HL-60 (cell line): Measurements from ENCODE around the gene SUMF2.
"Not testable (repeated sequence)": the region's sequence is repeated elsewhere in the genome, so short reads cannot be mapped to it uniquely, and the experiment has no call there.

Experiments used
- DNase-seq, 2 experiments: peaks; one replicate each; pipeline ENCODE4 v3.0.0-alpha.2; 2010 to 2020; ENCODE audit warnings: low read depth in 1 of 2, low spot score in 1 of 2
- H3K27ac ChIP-seq: fragments of 250-450 bp; sonication (Bioruptor Pico); replicated peaks from 2 replicates; pipeline ENCODE4 v1.5.1; 2020; ENCODE audit warnings: mild to moderate bottlenecking, moderate library complexity
- H3K27me3 ChIP-seq: fragments of 250-450 bp; sonication (Bioruptor Pico); 2 replicates; pipeline ENCODE4 v1.5.1; 2021; ENCODE audit warnings: mild to moderate bottlenecking, moderate library complexity; ENCODE audit not compliant: insufficient read depth, poor library complexity, severe bottlenecking
- H3K4me3 ChIP-seq: replicated peaks from 2 replicates; pipeline ENCODE4 v1.5.1; 2011; ENCODE audit warnings: mild to moderate bottlenecking, control low read depth, low read length; ENCODE audit not compliant: insufficient read depth
- CTCF ChIP-seq: IDR thresholded peaks from one replicate; pipeline ENCODE4 v1.5.1; 2011; ENCODE audit warnings: low read length, control low read depth, inconsistent platforms; ENCODE audit not compliant: insufficient read depth
- GABPA ChIP-seq: IDR thresholded peaks from 2 replicates; pipeline ENCODE4 v1.6.1; 2012; ENCODE audit warnings: low read depth
- POLR2AphosphoS5 ChIP-seq: IDR thresholded peaks from 2 replicates; pipeline ENCODE4 v1.6.1; 2012; ENCODE audit warnings: low read depth
- SPI1 ChIP-seq: IDR thresholded peaks from 2 replicates; pipeline ENCODE4 v1.6.1; 2012; ENCODE audit warnings: low read depth, mild to moderate bottlenecking, borderline replicate concordance
- TF ChIP-seq, protein P1 (sequence below): IDR thresholded peaks from 2 replicates; pipeline ENCODE4 v1.6.1; 2012; ENCODE audit warnings: low read depth; ENCODE audit not compliant: insufficient replicate concordance

The SUMF2 gene

GRCh38 chr7:56026538-56026937 lies 37.5 kb upstream of the SUMF2 start:
- no peak overlapping the region for H3K4me3 ChIP-seq

GRCh38 chr7:56028942-56029630 lies 35.0 kb upstream of the SUMF2 start:
- no peaks in the 10 kb centered on the region for H3K27me3 ChIP-seq
- TF ChIP-seq POLR2AphosphoS5, result no peak
- no peak for TF ChIP-seq SPI1
- no peak for TF ChIP-seq GABPA
- no peak for TF ChIP-seq CTCF
- TF ChIP-seq, protein P1, sequence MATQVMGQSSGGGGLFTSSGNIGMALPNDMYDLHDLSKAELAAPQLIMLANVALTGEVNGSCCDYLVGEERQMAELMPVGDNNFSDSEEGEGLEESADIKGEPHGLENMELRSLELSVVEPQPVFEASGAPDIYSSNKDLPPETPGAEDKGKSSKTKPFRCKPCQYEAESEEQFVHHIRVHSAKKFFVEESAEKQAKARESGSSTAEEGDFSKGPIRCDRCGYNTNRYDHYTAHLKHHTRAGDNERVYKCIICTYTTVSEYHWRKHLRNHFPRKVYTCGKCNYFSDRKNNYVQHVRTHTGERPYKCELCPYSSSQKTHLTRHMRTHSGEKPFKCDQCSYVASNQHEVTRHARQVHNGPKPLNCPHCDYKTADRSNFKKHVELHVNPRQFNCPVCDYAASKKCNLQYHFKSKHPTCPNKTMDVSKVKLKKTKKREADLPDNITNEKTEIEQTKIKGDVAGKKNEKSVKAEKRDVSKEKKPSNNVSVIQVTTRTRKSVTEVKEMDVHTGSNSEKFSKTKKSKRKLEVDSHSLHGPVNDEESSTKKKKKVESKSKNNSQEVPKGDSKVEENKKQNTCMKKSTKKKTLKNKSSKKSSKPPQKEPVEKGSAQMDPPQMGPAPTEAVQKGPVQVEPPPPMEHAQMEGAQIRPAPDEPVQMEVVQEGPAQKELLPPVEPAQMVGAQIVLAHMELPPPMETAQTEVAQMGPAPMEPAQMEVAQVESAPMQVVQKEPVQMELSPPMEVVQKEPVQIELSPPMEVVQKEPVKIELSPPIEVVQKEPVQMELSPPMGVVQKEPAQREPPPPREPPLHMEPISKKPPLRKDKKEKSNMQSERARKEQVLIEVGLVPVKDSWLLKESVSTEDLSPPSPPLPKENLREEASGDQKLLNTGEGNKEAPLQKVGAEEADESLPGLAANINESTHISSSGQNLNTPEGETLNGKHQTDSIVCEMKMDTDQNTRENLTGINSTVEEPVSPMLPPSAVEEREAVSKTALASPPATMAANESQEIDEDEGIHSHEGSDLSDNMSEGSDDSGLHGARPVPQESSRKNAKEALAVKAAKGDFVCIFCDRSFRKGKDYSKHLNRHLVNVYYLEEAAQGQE, result no peak
- no peak overlapping the region for H3K27ac ChIP-seq
- no peak for DNase-seq
- H3K4me3 ChIP-seq, result no peak overlapping the region

More at GRCh38 chr7:56026538-56026937, 37.5 kb upstream of the SUMF2 start:
- H3K27ac ChIP-seq, result no peak overlapping the region
- no peak for DNase-seq
- TF ChIP-seq GABPA (no peak), POLR2AphosphoS5 (no peak)
- no peaks in the 10 kb centered on the region for H3K27me3 ChIP-seq

DNA sequence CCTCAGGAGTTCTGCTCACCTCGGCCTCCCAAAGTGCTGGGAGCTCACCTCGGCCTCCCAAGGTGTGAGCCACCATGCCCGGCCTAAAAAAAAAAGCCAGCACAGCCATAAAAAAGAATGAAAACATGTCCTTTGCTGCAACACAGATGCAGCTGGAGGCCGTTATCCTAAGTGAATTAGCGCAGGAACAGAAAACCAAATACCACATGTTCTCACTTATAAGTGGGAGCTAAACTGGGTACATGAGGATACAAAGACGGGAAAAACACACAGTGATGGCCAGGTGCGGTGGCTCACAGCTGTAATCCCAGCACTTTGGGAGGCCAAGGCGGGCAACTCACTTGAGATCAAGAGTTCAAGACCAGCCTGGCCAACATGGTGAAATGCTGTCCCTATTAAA lies 33.7 kb upstream of the SUMF2 start:
- Histone ChIP-seq H3K27ac (no peak overlapping the region), H3K4me3 (no peak overlapping the region), H3K27me3 (no peaks in the 10 kb centered on the region)
- DNase-seq, result no peak
- TF ChIP-seq SPI1 (no peak), GABPA (no peak), POLR2AphosphoS5 (no peak), CTCF (no peak)
- TF ChIP-seq, protein P1, result no peak

DNA sequence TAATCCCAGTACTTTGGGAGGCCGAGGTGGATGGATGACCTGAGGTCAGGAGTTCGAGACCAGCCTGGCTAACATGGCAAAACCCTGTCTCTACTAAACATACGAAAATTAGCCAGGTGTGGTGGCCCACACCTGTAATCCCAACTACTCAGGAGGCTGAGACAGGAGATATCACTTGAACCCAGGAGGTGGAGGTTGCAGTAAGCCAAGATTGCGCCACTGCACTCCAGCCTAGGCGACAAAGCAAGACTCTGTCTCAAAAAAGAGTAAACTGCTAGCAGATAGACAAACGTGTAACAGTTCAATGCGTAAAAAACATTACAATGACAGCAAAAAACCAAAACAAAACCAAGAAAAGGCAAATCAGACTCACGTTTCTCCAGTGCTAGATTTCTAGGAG lies 32.5 kb upstream of the SUMF2 start:
- DNase-seq, H3K4me3 ChIP-seq: not testable (repeated sequence)

DNA sequence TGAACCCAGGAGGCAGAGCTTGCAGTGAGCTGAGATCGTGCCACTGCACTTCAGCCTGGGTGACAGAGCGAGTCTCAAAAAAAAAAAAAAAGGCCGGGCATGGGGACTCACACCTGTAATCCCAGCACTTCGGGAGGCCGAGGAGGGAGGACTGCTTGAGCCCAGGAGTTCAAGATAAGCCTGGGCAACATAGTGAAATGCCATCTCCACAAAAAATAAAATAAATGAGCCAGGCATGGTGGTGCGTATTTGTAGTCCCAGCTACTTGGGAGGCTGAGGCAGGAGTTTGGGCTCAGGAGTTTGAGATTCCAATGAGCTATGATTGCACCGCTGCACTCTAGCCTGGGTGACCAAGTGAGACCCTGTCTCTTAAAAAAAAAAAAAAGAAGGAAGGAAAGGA lies 31.5 kb upstream of the SUMF2 start:
- not testable (repeated sequence) for H3K27me3 ChIP-seq, H3K4me3 ChIP-seq, DNase-seq, H3K27ac ChIP-seq

More for the DNA sequence above, 32.5 kb upstream of the SUMF2 start:
- not testable (repeated sequence) for H3K27ac ChIP-seq, H3K27me3 ChIP-seq
